H9 (cell line): ENCODE measurements around the gene APP. TPM values are rescaled to one million over a fixed set of nuclear protein-coding genes. Genes with fewer than 3 reads are reported as not detected.

Source experiments
- DNase-seq: peaks from one replicate; pipeline ENCODE4 v3.0.0-alpha.2; 2017
- H2AFZ ChIP-seq: one replicate; pipeline ENCODE4 v1.6.1; 2013; ENCODE audit warnings: mild to moderate bottlenecking, low read length, control low read depth, moderate library complexity
- H2AK5ac ChIP-seq: 2 replicates; pipeline ENCODE4 v1.6.1; 2013; ENCODE audit warnings: low read length, control low read depth, mixed read lengths; ENCODE audit not compliant: insufficient read length
- H2BK120ac ChIP-seq: one replicate; pipeline ENCODE4 v1.6.1; 2013; ENCODE audit warnings: low read depth, mild to moderate bottlenecking, low read length, control low read depth, inconsistent platforms; ENCODE audit not compliant: poor library complexity, severe bottlenecking
- H2BK12ac ChIP-seq: 2 replicates; pipeline ENCODE4 v1.6.1; 2013; ENCODE audit warnings: low read length, control low read depth, mixed read lengths, low read depth; ENCODE audit not compliant: insufficient read length
- H2BK15ac ChIP-seq: 2 replicates; pipeline ENCODE4 v1.6.1; 2013; ENCODE audit warnings: low read depth, low read length, control low read depth
- H2BK20ac ChIP-seq: one replicate; pipeline ENCODE4 v1.6.1; 2013; ENCODE audit warnings: low read depth, mild to moderate bottlenecking, low read length, control low read depth, inconsistent platforms; ENCODE audit not compliant: poor library complexity, severe bottlenecking
- H2BK5ac ChIP-seq: 2 replicates; pipeline ENCODE4 v1.6.1; 2013; ENCODE audit warnings: low read length, control low read depth, mixed read lengths; ENCODE audit not compliant: insufficient read length
- H3K14ac ChIP-seq: 2 replicates; pipeline ENCODE4 v1.6.1; 2013; ENCODE audit warnings: low read length, control low read depth; ENCODE audit not compliant: insufficient read depth
- H3K18ac ChIP-seq: 2 replicates; pipeline ENCODE4 v1.6.1; 2013; ENCODE audit warnings: low read depth, mild to moderate bottlenecking, mixed read lengths, low read length, control low read depth; ENCODE audit not compliant: insufficient read length
- H3K23ac ChIP-seq: 2 replicates; pipeline ENCODE4 v1.6.1; 2013; ENCODE audit warnings: low read length, control low read depth, mixed read lengths, low read depth; ENCODE audit not compliant: insufficient read length
- H3K23me2 ChIP-seq: 2 replicates; pipeline ENCODE4 v1.6.1; 2013; ENCODE audit warnings: low read depth, mild to moderate bottlenecking, mixed read lengths, low read length, control low read depth; ENCODE audit not compliant: insufficient read length, poor library complexity, severe bottlenecking
- H3K27ac ChIP-seq: 2 replicates; pipeline ENCODE4 v1.5.1; 2013; ENCODE audit warnings: low read length, control low read depth, mixed read lengths, low read depth; ENCODE audit not compliant: insufficient read length
- H3K27me3 ChIP-seq: 2 replicates; pipeline ENCODE4 v1.6.1; 2013; ENCODE audit warnings: low read length, control low read depth, inconsistent platforms; ENCODE audit not compliant: insufficient read depth
- H3K4ac ChIP-seq: 2 replicates; pipeline ENCODE4 v1.6.1; 2013; ENCODE audit warnings: low read depth, mild to moderate bottlenecking, control low read depth, inconsistent platforms, low read length, moderate library complexity
- H3K4me1 ChIP-seq: 2 replicates; pipeline ENCODE4 v1.6.1; 2013; ENCODE audit warnings: low read length, control low read depth, inconsistent platforms; ENCODE audit not compliant: insufficient read depth
- H3K4me2 ChIP-seq: 2 replicates; pipeline ENCODE4 v1.6.1; 2013; ENCODE audit warnings: low read length, control low read depth, mixed read lengths; ENCODE audit not compliant: insufficient read length, insufficient read depth
- H3K56ac ChIP-seq: 2 replicates; pipeline ENCODE4 v1.6.1; 2013; ENCODE audit warnings: low read depth, mild to moderate bottlenecking, mixed read lengths, low read length, control low read depth; ENCODE audit not compliant: insufficient read length
- H3K79me1 ChIP-seq: 2 replicates; pipeline ENCODE4 v1.6.1; 2013; ENCODE audit warnings: low read depth, mild to moderate bottlenecking, moderate library complexity, low read length, control low read depth, inconsistent platforms; ENCODE audit not compliant: insufficient read depth, poor library complexity, severe bottlenecking
- H3K79me2 ChIP-seq: 2 replicates; pipeline ENCODE4 v1.6.1; 2013; ENCODE audit warnings: low read length, control low read depth, inconsistent platforms; ENCODE audit not compliant: insufficient read depth
- H3K9ac ChIP-seq: 2 replicates; pipeline ENCODE4 v1.6.1; 2013; ENCODE audit warnings: low read length, control low read depth, mixed read lengths; ENCODE audit not compliant: insufficient read length; ENCODE audit errors: extremely low read depth
- H3K9me3 ChIP-seq: one replicate; pipeline ENCODE4 v1.6.1; 2013; ENCODE audit warnings: low read depth, low read length, inconsistent platforms; ENCODE audit not compliant: control insufficient read depth
- H3T11ph ChIP-seq: one replicate; pipeline ENCODE4 v1.6.1; 2013; ENCODE audit warnings: mild to moderate bottlenecking, low read length, control low read depth, inconsistent platforms
- H4K20me1 ChIP-seq: one replicate; pipeline ENCODE4 v1.6.1; 2013; ENCODE audit not compliant: control insufficient read depth, insufficient read length, insufficient read depth
- H4K5ac ChIP-seq: 2 replicates; pipeline ENCODE4 v1.6.1; 2013; ENCODE audit warnings: low read depth, mild to moderate bottlenecking, mixed read lengths, low read length, control low read depth; ENCODE audit not compliant: insufficient read length
- H4K8ac ChIP-seq: replicated peaks from 2 replicates; pipeline ENCODE4 v1.6.1; 2013; ENCODE audit warnings: low read length, control low read depth, mixed read lengths, low read depth; ENCODE audit not compliant: insufficient read length
- H4K91ac ChIP-seq: 2 replicates; pipeline ENCODE4 v1.6.1; 2013; ENCODE audit warnings: low read depth, mild to moderate bottlenecking, moderate library complexity, mixed read lengths, low read length, control low read depth; ENCODE audit not compliant: insufficient read length
- H3K27ac Mint-ChIP-seq, 3 experiments: 2 replicates in 2 of 3; 3 replicates in 1 of 3; pipeline ENCODE4 v1.8.0; 2020 to 2021; ENCODE audit warnings: mixed read lengths in 3 of 3, mild to moderate bottlenecking in 1 of 3, moderate library complexity in 1 of 3
- H3K27me3 Mint-ChIP-seq: 2 replicates; pipeline ENCODE4 v1.8.0; 2021; ENCODE audit warnings: low read depth, mild to moderate bottlenecking, moderate library complexity, mixed read lengths
- H3K36me3 Mint-ChIP-seq, 3 experiments: 2 replicates in 2 of 3; 3 replicates in 1 of 3; pipeline ENCODE4 v1.8.0; 2020 to 2021; ENCODE audit warnings: low read depth in 3 of 3, mixed read lengths in 3 of 3; ENCODE audit not compliant: insufficient read depth in 1 of 3
- H3K4me1 Mint-ChIP-seq, 2 experiments: 2 replicates each; pipeline ENCODE4 v1.8.0; 2020; ENCODE audit warnings: mixed read lengths in 2 of 2
- H3K4me3 Mint-ChIP-seq, 2 experiments: 2 replicates in 1 of 2; 3 replicates in 1 of 2; pipeline ENCODE4 v1.8.0; 2020 to 2021; ENCODE audit warnings: mild to moderate bottlenecking in 2 of 2, mixed read lengths in 2 of 2, moderate library complexity in 1 of 2
- H3K9me3 Mint-ChIP-seq, 2 experiments: 2 replicates in 1 of 2; 3 replicates in 1 of 2; pipeline ENCODE4 v1.8.0; 2020; ENCODE audit warnings: mild to moderate bottlenecking in 2 of 2, mixed read lengths in 2 of 2, moderate library complexity in 1 of 2
- WGBS: extraction: QIAGEN DNeasy Blood & Tissue Kit; methylation state at CpG from one replicate; pipeline ENCODE4 v1.1.7; 2013; ENCODE audit warnings: missing lambda C conversion rate, low lambda C conversion rate, mixed read lengths; ENCODE audit not compliant: insufficient read length; ENCODE audit errors: extremely low coverage; 5-methylcytosine and 5-hydroxymethylcytosine counted together
- total RNA-seq: library from RNA; stranded (reverse); gene quantifications from 2 replicates; pipeline ENCODE4 v1.2.1, GENCODE V29; 2021
- TF ChIP-seq, protein P1 (sequence below): fragments of 200-600 bp; sonication (generic); conservative IDR thresholded peaks from 3 replicates; pipeline ENCODE4 v1.8.0; 2021; ENCODE audit warnings: antibody characterized with exemption, mild to moderate bottlenecking

APP gene
- total RNA-seq, 1 experiment from 2014 or later, result 380 TPM

DNA sequence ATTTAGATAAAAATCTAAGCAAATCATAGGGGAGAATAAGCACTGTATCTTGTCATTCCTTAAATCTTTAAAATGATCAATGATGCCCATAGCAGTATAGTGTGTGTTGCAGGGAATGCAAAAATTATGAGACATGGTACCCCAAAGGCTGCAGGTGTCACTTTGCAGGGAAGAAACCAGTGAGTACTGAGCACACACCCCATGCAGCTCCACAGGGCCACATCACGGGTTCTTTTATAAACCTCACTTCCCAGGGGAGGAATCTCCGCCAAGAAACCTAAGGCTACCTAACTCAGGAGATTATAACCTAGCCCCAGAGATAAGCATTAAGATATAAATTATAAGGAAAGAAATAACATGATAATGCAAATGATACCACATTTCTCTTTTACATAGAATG is 115.6 kb downstream of the APP start:
- Histone ChIP-seq H3K4ac (no peak overlapping the region), H4K5ac (no peak overlapping the region), H3K4me2 (no peak overlapping the region), H3K23ac (no peak overlapping the region), H3K18ac (no peak overlapping the region), H3K79me2 (peaks cover 30% of the 10 kb centered on the region; the same call in 1 of the 2 replicates), H2BK12ac (no peak overlapping the region), H3K56ac (no peak overlapping the region), H4K91ac (no peak overlapping the region), H2BK20ac (no peak overlapping the region), H2AFZ (no peak overlapping the region), H3K9me3 (no peaks in the 10 kb centered on the region), H3K23me2 (no peaks in the 10 kb centered on the region), H2BK15ac (no peak overlapping the region), H4K8ac (no peak overlapping the region), H3K27me3 (no peaks in the 10 kb centered on the region), H3K14ac (no peak overlapping the region), H2AK5ac (no peak overlapping the region), H3T11ph (no peak overlapping the region), H3K79me1 (peaks cover 11% of the 10 kb centered on the region), H4K20me1 (no peaks in the 10 kb centered on the region), H3K27ac (no peak overlapping the region), H3K4me1 (peaks cover under 1% of the 10 kb centered on the region; the same call in 1 of the 2 replicates), H3K9ac (no peak overlapping the region), H2BK120ac (no peak overlapping the region), H2BK5ac (no peak overlapping the region)
- no CpG with 5 or more reads among the region's 2 CpGs for WGBS
- TF ChIP-seq, protein P1, sequence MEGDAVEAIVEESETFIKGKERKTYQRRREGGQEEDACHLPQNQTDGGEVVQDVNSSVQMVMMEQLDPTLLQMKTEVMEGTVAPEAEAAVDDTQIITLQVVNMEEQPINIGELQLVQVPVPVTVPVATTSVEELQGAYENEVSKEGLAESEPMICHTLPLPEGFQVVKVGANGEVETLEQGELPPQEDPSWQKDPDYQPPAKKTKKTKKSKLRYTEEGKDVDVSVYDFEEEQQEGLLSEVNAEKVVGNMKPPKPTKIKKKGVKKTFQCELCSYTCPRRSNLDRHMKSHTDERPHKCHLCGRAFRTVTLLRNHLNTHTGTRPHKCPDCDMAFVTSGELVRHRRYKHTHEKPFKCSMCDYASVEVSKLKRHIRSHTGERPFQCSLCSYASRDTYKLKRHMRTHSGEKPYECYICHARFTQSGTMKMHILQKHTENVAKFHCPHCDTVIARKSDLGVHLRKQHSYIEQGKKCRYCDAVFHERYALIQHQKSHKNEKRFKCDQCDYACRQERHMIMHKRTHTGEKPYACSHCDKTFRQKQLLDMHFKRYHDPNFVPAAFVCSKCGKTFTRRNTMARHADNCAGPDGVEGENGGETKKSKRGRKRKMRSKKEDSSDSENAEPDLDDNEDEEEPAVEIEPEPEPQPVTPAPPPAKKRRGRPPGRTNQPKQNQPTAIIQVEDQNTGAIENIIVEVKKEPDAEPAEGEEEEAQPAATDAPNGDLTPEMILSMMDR, result no peak
- DNase-seq, result no peak
- no peaks in the 10 kb centered on the region; the same call in 1 of the 2 replicates for H3K27me3 Mint-ChIP-seq
- H3K27ac Mint-ChIP-seq, result peak overlapping the region in 1 of 3 experiments; percentile 46; a peak in 2 of 7 replicates
- H3K4me3 Mint-ChIP-seq, result no peak overlapping the region
- peaks cover 27 to 31% of the 10 kb centered on the region in 2 experiments for H3K4me1 Mint-ChIP-seq
- no peaks in the 10 kb centered on the region for H3K9me3 Mint-ChIP-seq
- peaks cover 10 to 19% (median 11%) of the 10 kb centered on the region in 3 experiments; a peak in 6 of 7 replicates for H3K36me3 Mint-ChIP-seq
